Hepatocyte (in vitro differentiated cells): Measurements from ENCODE around the gene KIAA1217. TPM values are rescaled to one million over a fixed set of nuclear protein-coding genes. Genes with fewer than 3 reads are reported as not detected.
"Not testable (repeated sequence)": the region's sequence is repeated elsewhere in the genome, so short reads cannot be mapped to it uniquely, and the experiment has no call there.

ENCODE experiments used
- DNase-seq: peaks from one replicate; pipeline ENCODE4 v3.0.0-alpha.2; 2016; ENCODE audit warnings: low spot score
- H2AFZ ChIP-seq: fragments of 200-600 bp; sonication (generic); 2 replicates; pipeline ENCODE4 v1.6.0; 2016; ENCODE audit warnings: antibody characterized with exemption, mild to moderate bottlenecking
- H3K27ac ChIP-seq: fragments of 200-600 bp; sonication (generic); 2 replicates; pipeline ENCODE4 v1.5.1; 2016; ENCODE audit warnings: mild to moderate bottlenecking
- H3K27me3 ChIP-seq: fragments of 200-600 bp; sonication (generic); 2 replicates; pipeline ENCODE4 v1.6.1; 2016
- H3K36me3 ChIP-seq: fragments of 200-600 bp; sonication (generic); replicated peaks from 2 replicates; pipeline ENCODE4 v1.5.1; 2016; ENCODE audit warnings: low read depth; ENCODE audit not compliant: insufficient read depth
- H3K4me1 ChIP-seq: fragments of 200-600 bp; sonication (generic); 2 replicates; pipeline ENCODE4 v1.5.1; 2016; ENCODE audit warnings: mild to moderate bottlenecking, moderate library complexity; ENCODE audit not compliant: insufficient read depth
- H3K4me2 ChIP-seq: fragments of 200-600 bp; sonication (generic); 2 replicates; pipeline ENCODE4 v1.6.0; 2016
- H3K4me3 ChIP-seq: fragments of 200-600 bp; sonication (generic); 2 replicates; pipeline ENCODE4 v1.5.1; 2016; ENCODE audit warnings: mild to moderate bottlenecking
- H3K79me2 ChIP-seq: fragments of 200-600 bp; sonication (generic); 2 replicates; pipeline ENCODE4 v1.6.0; 2017; ENCODE audit warnings: mild to moderate bottlenecking
- H3K9me2 ChIP-seq: fragments of 200-600 bp; sonication (generic); replicated peaks from 2 replicates; pipeline ENCODE4 v1.6.0; 2017; ENCODE audit warnings: mild to moderate bottlenecking; ENCODE audit not compliant: insufficient read depth
- H3K9me3 ChIP-seq: fragments of 200-600 bp; sonication (generic); 2 replicates; pipeline ENCODE4 v1.5.1; 2016; ENCODE audit warnings: low read depth, mild to moderate bottlenecking
- H4K20me1 ChIP-seq: fragments of 200-600 bp; sonication (generic); 2 replicates; pipeline ENCODE4 v1.6.0; 2016; ENCODE audit warnings: mild to moderate bottlenecking; ENCODE audit not compliant: insufficient read depth, poor library complexity, severe bottlenecking
- CTCF ChIP-seq: fragments of 200-600 bp; sonication (generic); IDR thresholded peaks from 2 replicates; pipeline ENCODE4 v1.5.1; 2016; ENCODE audit warnings: antibody characterized with exemption, mild to moderate bottlenecking; ENCODE audit not compliant: poor library complexity
- EZH2 ChIP-seq: fragments of 200-600 bp; sonication (generic); IDR thresholded peaks from 2 replicates; pipeline ENCODE4 v1.6.1; 2016; ENCODE audit warnings: antibody characterized with exemption, mild to moderate bottlenecking, borderline replicate concordance
- EZH2phosphoT487 ChIP-seq: fragments of 200-600 bp; sonication (generic); IDR thresholded peaks from one replicate; pipeline ENCODE4 v1.6.1; 2018; ENCODE audit warnings: antibody characterized with exemption, mild to moderate bottlenecking, low read depth, moderate library complexity; ENCODE audit not compliant: unreplicated experiment, severe bottlenecking
- WGBS: methylation state at CpG from one replicate; pipeline ENCODE4 v1.1.6; 2016; ENCODE audit warnings: low lambda C conversion rate; ENCODE audit errors: missing lambda C conversion rate; 5-methylcytosine and 5-hydroxymethylcytosine counted together
- polyA plus RNA-seq: library from polyadenylated mRNA; unstranded; fragments of >200 nt; fragmentation: Nextera tagmentation; extraction: Ambion mirVana; gene quantifications from 2 replicates; pipeline ENCODE4 v1.2.1, GENCODE V29; 2016
- total RNA-seq: library from RNA; depleted of rRNA; stranded (reverse); fragments of >200 nt; gene quantifications from 2 replicates; pipeline ENCODE4 v1.2.3, GENCODE V29; 2014

The KIAA1217 gene
- total and polyA plus RNA-seq, 2 experiments from 2014 or later, result 31.6 to 33.2 TPM

GRCh38 chr10:24350070-24350921, 141.4 kb downstream of the KIAA1217 start:
- H3K4me3 ChIP-seq, result no peak overlapping the region
- TF ChIP-seq EZH2 (no peak), CTCF (no peak)
- H3K9me3 ChIP-seq, result no peaks in the 10 kb centered on the region
- no peak overlapping the region for H3K27ac ChIP-seq
- H3K4me1 ChIP-seq, result peaks cover 12% of the 10 kb centered on the region
- no peaks in the 10 kb centered on the region for H3K36me3 ChIP-seq
- WGBS, result 54% methylated on average over 9 of the region's 9 CpGs
- no peaks in the 10 kb centered on the region for H3K9me2 ChIP-seq
- H3K27me3 ChIP-seq, result no peaks in the 10 kb centered on the region
- no peak overlapping the region for H3K4me2 ChIP-seq
- H2AFZ ChIP-seq, result no peak overlapping the region
- DNase-seq, result no peak
- peaks cover 25% of the 10 kb centered on the region for H3K79me2 ChIP-seq
- H4K20me1 ChIP-seq, result peaks cover 3% of the 10 kb centered on the region

GRCh38 chr10:24350922-24351225, 141.9 kb downstream of the KIAA1217 start:
- 88% methylated on average over 7 of the region's 7 CpGs for WGBS
- Histone ChIP-seq H3K4me1 (peaks cover 12% of the 10 kb centered on the region), H3K79me2 (peaks cover 26% of the 10 kb centered on the region)
- not testable (repeated sequence) for DNase-seq, H2AFZ ChIP-seq, H4K20me1 ChIP-seq, H3K9me3 ChIP-seq, H3K9me2 ChIP-seq, H3K27ac ChIP-seq, H3K36me3 ChIP-seq, H3K27me3 ChIP-seq, H3K4me2 ChIP-seq, H3K4me3 ChIP-seq

- Histone ChIP-seq H3K4me2 (no peak overlapping the region), H3K27me3 (no peaks in the 10 kb centered on the region), H3K9me2 (no peaks in the 10 kb centered on the region), H3K4me3 (no peak overlapping the region), H4K20me1 (peaks cover 3% of the 10 kb centered on the region), H3K4me1 (peaks cover 12% of the 10 kb centered on the region), H2AFZ (no peak overlapping the region), H3K36me3 (no peaks in the 10 kb centered on the region), H3K27ac (no peak overlapping the region), H3K9me3 (no peaks in the 10 kb centered on the region), H3K79me2 (peaks cover 26% of the 10 kb centered on the region)
- 85% methylated on average over 4 of the region's 4 CpGs for WGBS
- no peak for TF ChIP-seq EZH2phosphoT487
- TF ChIP-seq EZH2, result no peak
- TF ChIP-seq CTCF, result no peak
- DNase-seq, result no peak
These were observed 143.0 kb downstream of the KIAA1217 start for GRCh38 chr10:24351961-24352360.

- H3K4me1 ChIP-seq, result peaks cover 12% of the 10 kb centered on the region
- no peak for TF ChIP-seq CTCF
- TF ChIP-seq EZH2phosphoT487, result no peak
- no peak for TF ChIP-seq EZH2
- H2AFZ ChIP-seq, result no peak overlapping the region
- 67% methylated on average over 2 of the region's 2 CpGs for WGBS
- H4K20me1 ChIP-seq, result peaks cover 3% of the 10 kb centered on the region
- no peaks in the 10 kb centered on the region for H3K9me2 ChIP-seq
- no peak overlapping the region for H3K27ac ChIP-seq
- no peak overlapping the region for H3K4me3 ChIP-seq
- no peak overlapping the region for H3K4me2 ChIP-seq
- H3K36me3 ChIP-seq, result no peaks in the 10 kb centered on the region
- H3K79me2 ChIP-seq, result peaks cover 26% of the 10 kb centered on the region
- H3K9me3 ChIP-seq, result no peaks in the 10 kb centered on the region
- no peak for DNase-seq
- no peaks in the 10 kb centered on the region for H3K27me3 ChIP-seq
These were observed 143.5 kb downstream of the KIAA1217 start for GRCh38 chr10:24352399-24352798.
